NCI-H2227 treated with DMSO at 0.1 percent for 48 hours (cell line): ENCODE measurements around the gene CBX3.
"Not testable (repeated sequence)": the region's sequence is repeated elsewhere in the genome, so short reads cannot be mapped to it uniquely, and the experiment has no call there.

Experiments used
- DNase-seq: peaks from one replicate; lab custom pipeline; 2025; lab: John Stamatoyannopoulos, UW

CBX3 gene

GRCh38 chr7:26201247-26202018 lies at the start of gene CBX3:
Gene CBX3, plus strand, starts transcription at chr7:26201745. Its CDS starts 1,254 bp downstream, at chr7:26202999.
- DNase-seq = peak; percentile 94

- DNase-seq = peak; percentile 37
Observed at GRCh38 chr7:26151953-26152781, 49.4 kb upstream of the CBX3 start, which contains the start of gene NFE2L3. Gene NFE2L3, plus strand, starts transcription at chr7:26152198. Its CDS starts 301 bp downstream, at chr7:26152499.

GRCh38 chr7:26152782-26153240 lies 48.7 kb upstream of the CBX3 start:
- not testable (repeated sequence) for DNase-seq

GRCh38 chr7:26153241-26153822 lies 48.2 kb upstream of the CBX3 start:
- no peak for DNase-seq

- DNase-seq = no peak
Observed at GRCh38 chr7:26153823-26154783, 47.4 kb upstream of the CBX3 start.

GRCh38 chr7:26155531-26156375 lies 45.8 kb upstream of the CBX3 start:
- DNase-seq = no peak

- no peak for DNase-seq
Observed at GRCh38 chr7:26156451-26157420, 44.8 kb upstream of the CBX3 start.

- no peak for DNase-seq
Observed at GRCh38 chr7:26157520-26158105, 43.9 kb upstream of the CBX3 start.

GRCh38 chr7:26159243-26159642 lies 42.3 kb upstream of the CBX3 start:
- no peak for DNase-seq

- no peak for DNase-seq
Observed at GRCh38 chr7:26160896-26161295, 40.6 kb upstream of the CBX3 start.

- DNase-seq = peak; percentile 36
Observed at GRCh38 chr7:26162431-26162830, 39.1 kb upstream of the CBX3 start.

- DNase-seq = not testable (repeated sequence)
Observed at GRCh38 chr7:26163804-26164203, 37.7 kb upstream of the CBX3 start.

- no peak for DNase-seq
Observed at GRCh38 chr7:26165950-26166683, 35.4 kb upstream of the CBX3 start.

- no peak for DNase-seq
Observed at GRCh38 chr7:26166684-26167266, 34.8 kb upstream of the CBX3 start.

- no peak for DNase-seq
Observed at GRCh38 chr7:26167303-26167934, 34.1 kb upstream of the CBX3 start.

GRCh38 chr7:26168458-26169023 lies 33.0 kb upstream of the CBX3 start:
- no peak for DNase-seq

GRCh38 chr7:26169271-26169670 lies 32.3 kb upstream of the CBX3 start:
- no peak for DNase-seq
